LoVo (cell line): ENCODE data around the gene SREK1.

Source experiments
- DNase-seq: peaks from one replicate; pipeline ENCODE4 v3.0.0-alpha.2; 2016; ENCODE audit warnings: low spot score

The SREK1 gene

GRCh38 chr5:66164044-66164790 is 20.1 kb downstream of the SREK1 start:
- DNase-seq: no peak

DNA sequence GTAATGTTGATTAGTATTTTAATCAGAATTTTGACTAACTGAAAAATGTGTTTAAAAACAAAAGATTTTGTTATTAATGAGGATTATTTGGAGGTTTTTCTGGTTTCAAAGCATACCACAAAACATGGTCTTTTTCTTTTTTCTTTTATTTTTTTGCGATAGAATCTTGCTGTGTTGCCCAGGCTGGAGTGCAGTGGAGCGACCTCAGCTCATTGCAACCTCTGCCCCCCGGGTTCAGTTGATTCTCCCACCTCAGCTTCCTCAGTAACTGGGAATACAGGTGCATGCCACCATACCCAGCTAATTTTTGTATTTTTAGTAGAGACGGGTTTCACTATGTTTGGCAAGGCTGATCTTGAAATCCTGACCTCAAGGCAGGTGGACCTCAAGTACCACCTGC is 24.1 kb downstream of the SREK1 start:
- no peak for DNase-seq

GRCh38 chr5:66169534-66169933 is 25.4 kb downstream of the SREK1 start:
- DNase-seq: no peak

DNA sequence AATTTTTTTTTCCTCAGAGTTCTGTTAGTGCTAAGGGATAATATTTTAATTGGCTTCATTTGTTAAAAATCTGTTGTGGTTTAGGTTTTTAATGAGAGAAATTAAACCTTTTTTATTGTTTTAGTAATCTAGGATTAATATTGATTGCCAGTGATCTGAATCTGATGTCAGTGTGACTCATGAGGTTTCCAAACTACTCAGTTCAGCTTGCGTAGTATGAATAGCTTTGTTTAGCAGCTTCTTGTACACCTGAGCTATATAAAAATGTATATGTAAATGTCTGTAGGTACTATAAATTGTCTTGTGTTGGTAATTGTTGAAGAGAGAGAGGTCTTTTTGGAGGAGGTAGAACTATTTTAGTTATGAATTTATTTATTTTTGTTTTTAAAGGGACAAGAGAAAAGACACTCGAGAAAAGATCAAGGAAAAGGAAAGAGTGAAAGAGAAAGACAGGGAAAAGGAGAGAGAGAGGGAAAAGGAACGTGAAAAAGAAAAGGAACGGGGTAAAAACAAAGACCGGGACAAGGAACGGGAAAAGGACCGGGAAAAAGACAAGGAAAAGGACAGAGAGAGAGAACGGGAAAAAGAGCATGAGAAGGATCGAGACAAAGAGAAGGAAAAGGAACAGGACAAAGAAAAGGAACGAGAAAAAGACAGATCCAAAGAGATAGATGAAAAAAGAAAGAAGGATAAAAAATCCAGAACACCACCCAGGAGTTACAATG is 26.3 kb downstream of the SREK1 start:
- DNase-seq: no peak

GRCh38 chr5:66171349-66172344 is 27.5 kb downstream of the SREK1 start:
- peak; percentile 54 for DNase-seq

DNA sequence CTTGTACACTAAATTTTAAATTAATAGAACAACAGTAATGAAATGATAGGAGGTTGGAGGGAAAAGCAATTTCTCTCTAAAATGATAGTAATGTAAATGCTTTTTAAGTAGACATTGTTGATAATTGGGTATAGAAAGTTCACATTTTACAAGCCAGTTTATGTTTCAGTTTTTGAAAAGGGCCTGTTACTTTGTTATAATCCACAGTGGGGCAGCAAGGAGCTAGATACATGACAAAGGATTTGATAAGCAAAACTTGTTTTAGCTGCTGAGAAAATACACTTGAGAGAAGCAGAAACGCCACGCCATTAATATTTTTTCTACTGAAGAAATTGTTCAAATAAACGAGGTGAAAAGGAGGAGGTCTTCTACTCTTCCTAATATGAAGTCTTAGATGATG is 30.2 kb downstream of the SREK1 start:
- no peak for DNase-seq

- DNase-seq: no peak
Observed at GRCh38 chr5:66178799-66179198, 34.7 kb downstream of the SREK1 start.

DNA sequence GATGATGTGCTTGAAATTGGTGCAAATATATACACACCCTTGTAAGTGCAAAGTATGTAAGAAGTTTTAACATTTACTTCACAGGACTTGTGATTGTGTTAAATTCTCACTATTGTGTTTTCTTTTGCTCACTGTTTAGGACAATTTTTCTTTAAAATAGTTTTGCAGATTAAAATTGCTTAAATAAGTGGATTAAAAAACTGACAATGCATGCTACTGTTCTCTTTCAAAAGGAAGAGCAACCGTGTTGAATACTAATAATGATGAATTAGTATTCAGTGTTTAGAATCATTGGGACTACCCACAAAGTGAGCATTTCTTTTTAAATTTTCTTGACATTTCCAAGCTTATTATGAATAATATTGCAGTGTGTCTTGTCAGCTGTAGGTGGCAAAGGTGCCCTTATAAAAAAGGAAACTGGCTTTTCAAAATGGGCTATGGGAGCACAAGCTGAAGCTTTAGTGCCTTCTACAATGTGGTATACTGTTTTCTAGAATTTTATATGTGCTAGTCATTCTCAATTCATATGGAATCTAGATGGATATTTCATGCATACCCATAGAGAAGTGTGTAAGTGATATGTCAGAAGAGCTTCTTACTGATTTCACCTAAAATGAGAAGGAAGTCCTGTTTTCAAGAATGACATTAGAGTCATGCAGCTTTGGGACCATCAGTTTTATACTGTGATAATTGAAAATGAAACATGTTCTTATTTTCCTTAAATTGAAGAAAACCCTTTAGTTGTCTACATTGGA is 35.4 kb downstream of the SREK1 start:
- no peak for DNase-seq

DNA sequence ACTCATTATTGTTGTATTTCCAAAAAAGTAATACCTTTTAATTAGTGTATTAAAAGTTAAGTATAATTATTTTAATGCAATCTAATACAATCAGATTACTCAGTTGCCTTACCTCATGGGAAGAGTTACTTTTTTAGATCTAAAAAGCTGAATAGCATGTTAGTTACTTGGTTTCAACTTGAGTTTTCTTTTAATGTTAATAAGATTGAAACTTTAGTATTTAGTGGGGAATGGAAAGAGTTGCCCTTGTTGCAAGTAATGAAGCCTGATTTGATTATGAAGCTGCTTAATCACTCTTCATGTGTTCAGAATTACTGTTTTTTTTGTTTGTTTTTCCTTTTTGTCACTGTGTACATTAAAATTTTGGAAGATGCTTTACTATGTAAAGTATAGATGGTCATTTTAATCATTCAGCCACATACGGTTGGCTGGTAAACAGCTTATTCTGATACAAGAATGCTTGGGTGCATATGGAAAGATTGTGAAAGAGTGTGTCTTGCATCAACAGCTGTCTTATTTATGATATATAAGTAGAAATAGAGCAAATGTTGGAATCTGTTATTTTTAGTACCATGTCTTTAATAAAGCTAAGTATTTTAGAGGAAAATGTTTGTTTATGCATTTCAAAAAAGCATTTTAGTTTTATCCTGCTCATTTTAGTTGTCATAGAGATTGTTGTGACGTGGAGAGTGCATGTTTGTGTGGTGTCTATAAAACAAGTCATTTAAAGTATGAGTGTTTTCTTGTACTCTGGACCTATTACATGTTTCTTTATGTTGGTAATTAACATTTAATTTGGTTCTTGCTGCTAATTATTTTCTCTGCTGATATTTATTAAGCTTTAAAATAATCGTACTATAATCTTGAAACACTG is 36.4 kb downstream of the SREK1 start:
- no peak for DNase-seq

GRCh38 chr5:66186108-66186507 is 42.0 kb downstream of the SREK1 start:
- DNase-seq: no peak

DNA sequence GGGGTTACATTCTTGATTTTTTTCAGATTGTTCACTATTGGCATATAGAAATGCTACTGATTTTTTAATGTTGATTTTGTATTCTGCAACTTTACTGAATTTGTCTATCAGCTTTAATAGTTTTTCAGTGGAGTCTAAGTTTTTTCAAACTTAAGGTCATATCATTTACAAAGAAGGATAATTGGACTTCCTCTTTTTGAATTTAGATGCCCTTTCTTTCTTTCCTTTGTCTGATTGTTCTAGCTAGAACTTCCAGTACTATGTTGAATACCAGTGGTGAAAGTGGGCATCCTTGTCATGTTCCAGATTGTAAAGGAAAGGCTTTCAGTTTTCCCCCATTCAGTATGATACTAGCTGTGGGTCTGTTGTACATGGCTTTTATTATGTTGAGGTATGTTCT is 49.3 kb downstream of the SREK1 start:
- no peak for DNase-seq

DNA sequence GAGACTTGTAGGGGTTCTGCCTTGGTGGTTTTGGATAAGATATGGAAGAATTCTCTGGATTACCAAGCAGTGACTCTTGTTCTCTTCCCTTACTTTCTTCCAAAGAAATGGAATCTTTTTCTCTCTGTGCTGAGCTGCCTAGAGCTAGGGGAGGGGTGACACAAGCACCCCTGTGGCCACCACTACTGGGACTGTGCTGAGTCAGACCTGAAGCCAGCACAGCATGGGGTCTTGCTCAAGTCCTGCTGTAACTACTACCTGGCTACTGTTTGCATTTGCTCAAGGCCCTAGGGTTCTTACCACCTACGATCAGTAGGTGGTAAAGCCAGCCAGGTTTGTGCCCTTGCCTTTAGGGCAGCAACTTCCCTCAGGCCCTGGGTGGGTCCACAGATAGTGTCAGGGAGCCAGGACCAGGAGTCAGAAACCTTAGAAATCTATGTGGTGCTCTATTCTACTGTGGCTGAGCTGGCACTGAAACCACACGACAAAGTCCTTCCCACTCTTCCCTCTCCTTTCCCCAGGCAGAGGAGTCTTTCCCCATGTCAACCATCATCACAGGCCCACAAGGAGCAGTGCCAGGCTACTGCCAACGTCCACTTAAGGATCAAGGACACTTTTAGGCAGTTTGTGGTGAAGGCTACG is 53.8 kb downstream of the SREK1 start:
- DNase-seq: peak; percentile 58

- DNase-seq: no peak
Observed at GRCh38 chr5:66198837-66199236, 54.7 kb downstream of the SREK1 start.

DNA sequence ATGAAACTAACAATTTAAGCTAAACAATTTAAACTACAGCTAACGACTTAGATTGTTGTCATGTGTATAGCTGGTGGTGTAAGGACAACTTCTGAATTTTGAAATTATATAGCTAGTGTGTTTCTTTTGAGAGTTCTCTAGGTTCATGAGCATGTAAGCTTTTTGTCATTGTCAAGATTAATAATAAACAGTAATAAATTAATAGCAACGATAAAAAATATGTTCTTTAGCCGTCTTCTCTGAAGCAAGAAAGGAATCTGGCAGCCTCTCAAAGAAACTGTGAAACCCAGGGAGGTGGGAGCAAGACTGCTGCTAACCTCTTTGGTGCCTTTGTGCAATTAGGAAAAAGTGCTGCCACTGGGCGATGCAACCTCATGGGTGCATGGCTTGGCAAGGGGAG is 59.4 kb downstream of the SREK1 start:
- DNase-seq: no peak

DNA sequence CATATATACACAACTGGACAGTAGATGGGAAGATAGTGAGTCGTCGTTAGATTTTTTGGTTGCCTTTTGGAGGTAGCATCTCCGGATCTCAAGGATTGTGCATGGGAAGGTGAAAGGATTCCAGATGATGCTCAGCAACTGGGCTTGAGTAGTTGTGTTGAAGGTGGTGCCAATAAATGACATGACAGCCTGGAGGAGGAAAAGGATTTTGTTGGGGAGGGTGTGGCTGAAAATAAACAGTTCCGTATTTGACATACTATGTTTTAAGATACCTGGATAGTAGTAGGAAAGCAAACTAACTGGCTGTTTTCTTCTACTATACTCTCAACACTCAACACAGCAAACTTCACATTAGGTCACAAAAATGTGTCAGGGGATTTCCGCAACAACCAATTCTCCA is 62.4 kb downstream of the SREK1 start:
- DNase-seq: no peak

- peak; percentile 34 for DNase-seq
Observed at GRCh38 chr5:66207800-66208561, 63.9 kb downstream of the SREK1 start.

DNA sequence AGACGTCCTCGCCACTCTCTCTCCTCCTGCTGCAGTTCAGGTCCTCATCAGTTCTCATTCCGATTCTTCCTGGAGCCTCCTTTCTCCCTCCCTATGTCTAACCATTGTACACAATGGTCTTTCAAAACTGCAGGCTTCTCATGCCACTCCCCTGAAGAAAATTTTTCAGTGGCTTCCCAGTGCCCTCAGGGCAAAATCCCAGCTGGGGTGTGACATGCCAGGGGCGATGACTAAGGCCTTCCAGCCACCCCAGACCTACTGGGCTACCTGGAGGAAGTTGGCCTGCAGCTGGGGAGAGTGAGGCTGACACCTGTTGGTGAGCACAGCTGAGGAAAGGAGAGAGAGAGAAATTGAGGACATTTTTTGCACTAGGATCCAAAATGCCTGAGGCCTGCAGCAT is 65.2 kb downstream of the SREK1 start:
- peak; percentile 97 for DNase-seq

GRCh38 chr5:66209794-66210193 is 65.7 kb downstream of the SREK1 start:
- no peak for DNase-seq

DNA sequence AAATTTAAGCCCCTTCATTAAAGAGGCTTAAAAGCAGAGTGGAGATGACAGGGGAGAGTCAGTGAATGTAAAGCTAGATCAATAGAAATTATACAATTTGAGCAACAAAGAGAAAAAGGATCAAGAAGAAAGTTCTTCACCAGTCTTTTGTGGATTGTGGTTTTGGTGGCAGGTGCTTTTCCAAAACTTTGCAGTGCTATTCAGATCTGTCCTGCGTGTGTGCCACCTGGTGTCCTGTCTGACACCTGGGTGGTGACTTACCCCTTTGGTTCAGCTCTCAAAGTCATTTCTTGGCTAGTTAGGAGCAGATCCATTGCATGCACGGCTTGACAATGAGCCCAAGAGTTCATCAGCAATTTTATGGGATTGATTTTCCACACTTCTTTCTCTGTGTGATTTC is 69.4 kb downstream of the SREK1 start:
- no peak for DNase-seq
